H1 (cell line): ENCODE data around the gene CELF3. TPM values are rescaled to one million over a fixed set of nuclear protein-coding genes. Genes with fewer than 3 reads are reported as not detected.

Experiments
- POLR2AphosphoS5 ChIP-seq: IDR thresholded peaks from 2 replicates; pipeline ENCODE4 v1.6.1; 2011; ENCODE audit warnings: low read depth, low read length
- RXRA ChIP-seq: IDR thresholded peaks from 2 replicates; pipeline ENCODE4 v1.6.1; 2011; ENCODE audit warnings: low read depth, mild to moderate bottlenecking, low read length, moderate library complexity; ENCODE audit not compliant: insufficient read depth
- SUZ12 ChIP-seq: fragments of 200-600 bp; sonication (generic); IDR thresholded peaks from 2 replicates; pipeline ENCODE4 v1.6.1; 2012; ENCODE audit warnings: mild to moderate bottlenecking, inconsistent platforms, low read length, moderate library complexity, mixed read lengths
- TEAD4 ChIP-seq: IDR thresholded peaks from 2 replicates; pipeline ENCODE4 v1.6.1; 2012; ENCODE audit warnings: low read depth, low read length, inconsistent platforms, mixed read lengths
- polyA plus RNA-seq, 7 experiments: library from polyadenylated mRNA; depleted of rRNA in 3 of 7; stranded (reverse) in 5 of 7; unstranded in 2 of 7; fragments of >200 nt in 5 of 7; fragments of 200-250 nt in 2 of 7; gene quantifications; 1 replicate in 5 of 7; 2 replicates in 1 of 7; 4 replicates in 1 of 7; pipeline versions ENCODE4 v1.2.1 to v1.2.3, GENCODE V29; 2011 to 2013; ENCODE audit warnings: missing spikeins in 2 of 7, mixed read lengths in 2 of 7
- small RNA-seq: library from polyadenylated mRNA; stranded (forward); fragments of <200 nt; extraction: miRNeasy Mini kit (QIAGEN cat#:217004); gene quantifications from one replicate; pipeline ENCODE3, GENCODE V24; 2013; ENCODE audit not compliant: insufficient read depth
- total RNA-seq: library from RNA; stranded (reverse); fragmentation: NEBNext Ultra II Directional; extraction: Animal tissue kit (Norgen Biotek cat#: 25700); gene quantifications from 2 replicates; pipeline ENCODE4 v1.2.1, GENCODE V29; 2021

Gene CELF3
- total and polyA plus RNA-seq, 2 of the 8 experiments (the other 6 are each of a cell fraction or from before 2014, with no cell fraction given) = 0.34 to 1.2 TPM

- TF ChIP-seq TEAD4 (no peak), POLR2AphosphoS5 (no peak), SUZ12 (no peak), RXRA (no peak)
Measured at GRCh38 chr1:151653397-151653796, 63.2 kb downstream of the CELF3 start (continued).

Small RNA genes lying within 50 kb of the gene (small RNA-seq; reads per million reads assigned to genes)
- not detected for gene RNU6-662P

Other genes starting within 250 kb of the CELF3 start
- gene CGN, start 205.4 kb downstream of the CELF3 start, total RNA-seq = 52.7 and 54.6 TPM in 2 replicates
- 15.9 and 20.4 TPM in 2 replicates for gene CGN, start 205.4 kb downstream of the CELF3 start, polyA plus RNA-seq (2011; rRNA removed)
- 10.1 and 10.4 TPM in 2 replicates for gene TUFT1, start 176.5 kb downstream of the CELF3 start, total RNA-seq
- 6.6 and 7.3 TPM in 2 replicates for gene TUFT1, start 176.5 kb downstream of the CELF3 start, polyA plus RNA-seq (2011; rRNA removed)
- gene SNX27, start 104.8 kb downstream of the CELF3 start, total RNA-seq = 61.2 and 65.4 TPM in 2 replicates
- gene SNX27, start 104.8 kb downstream of the CELF3 start, polyA plus RNA-seq (2011; rRNA removed) = 15.6 and 23.4 TPM in 2 replicates
- not detected in 2 replicates for gene RIIAD1, start 4.7 kb upstream of the CELF3 start, total RNA-seq
- gene RIIAD1, start 4.7 kb upstream of the CELF3 start, polyA plus RNA-seq (2011; rRNA removed) = not detected in 2 replicates
- 96.4 and 113 TPM in 2 replicates for gene MRPL9, start 46.7 kb upstream of the CELF3 start, total RNA-seq
- 64.7 and 74.9 TPM in 2 replicates for gene MRPL9, start 46.7 kb upstream of the CELF3 start, polyA plus RNA-seq (2011; rRNA removed)
- gene TDRKH, start 73.7 kb upstream of the CELF3 start, total RNA-seq = 23.8 and 26.1 TPM in 2 replicates
- gene TDRKH, start 73.7 kb upstream of the CELF3 start, polyA plus RNA-seq (2011; rRNA removed) = 7.7 and 9.9 TPM in 2 replicates
- gene LINGO4, start 88.6 kb upstream of the CELF3 start, total RNA-seq = not detected in 2 replicates
- gene LINGO4, start 88.6 kb upstream of the CELF3 start, polyA plus RNA-seq (2011; rRNA removed) = 0.03 TPM in 1 of 2 replicates, not detected in the other
- 0.52 and 0.54 TPM in 2 replicates for gene RORC, start 115.0 kb upstream of the CELF3 start, total RNA-seq
- gene RORC, start 115.0 kb upstream of the CELF3 start, polyA plus RNA-seq (2011; rRNA removed) = 0.44 and 0.52 TPM in 2 replicates
- 0.54 and 0.71 TPM in 2 replicates for gene C2CD4D, start 123.0 kb upstream of the CELF3 start, total RNA-seq
- 0.41 and 0.60 TPM in 2 replicates for gene C2CD4D, start 123.0 kb upstream of the CELF3 start, polyA plus RNA-seq (2011; rRNA removed)
- gene THEM5, start 136.9 kb upstream of the CELF3 start, total RNA-seq = not detected in 2 replicates
- gene THEM5, start 136.9 kb upstream of the CELF3 start, polyA plus RNA-seq (2011; rRNA removed) = not detected in 2 replicates
- 8.6 and 11.2 TPM in 2 replicates for gene THEM4, start 192.7 kb upstream of the CELF3 start, total RNA-seq
- 5.6 and 9.9 TPM in 2 replicates for gene THEM4, start 192.7 kb upstream of the CELF3 start, polyA plus RNA-seq (2011; rRNA removed)